WI38 (cell line): ENCODE results near the gene ANKMY1.

Experiments used
- H3K4me3 ChIP-seq: 2 replicates; pipeline ENCODE4 v1.5.1; 2011; ENCODE audit warnings: low read depth, mild to moderate bottlenecking, control low read depth, low read length
- TF ChIP-seq, protein P1 (sequence below): IDR thresholded peaks from 2 replicates; pipeline ENCODE4 v1.5.1; 2012; ENCODE audit warnings: low read depth, mild to moderate bottlenecking, control low read depth, low read length

ANKMY1 gene

DNA sequence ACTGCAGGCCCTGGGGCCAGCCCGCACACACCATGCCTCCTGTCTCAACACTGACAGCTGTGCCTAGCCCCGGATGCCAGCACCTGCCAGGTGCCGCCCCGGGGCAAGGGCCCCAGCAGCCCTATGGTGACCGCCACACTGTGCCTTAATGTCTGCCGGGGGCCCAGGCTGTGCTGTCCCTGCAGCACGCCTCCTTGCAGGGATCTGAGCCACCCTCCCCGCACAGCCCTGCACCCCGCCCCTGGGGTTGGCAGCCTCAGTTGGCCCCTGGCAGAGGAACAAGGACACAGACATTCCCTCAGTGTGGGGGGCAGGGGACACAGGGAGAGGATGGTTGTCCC, 20.3 kb upstream of the ANKMY1 start:
- no peak overlapping the region for H3K4me3 ChIP-seq
- TF ChIP-seq, protein P1, sequence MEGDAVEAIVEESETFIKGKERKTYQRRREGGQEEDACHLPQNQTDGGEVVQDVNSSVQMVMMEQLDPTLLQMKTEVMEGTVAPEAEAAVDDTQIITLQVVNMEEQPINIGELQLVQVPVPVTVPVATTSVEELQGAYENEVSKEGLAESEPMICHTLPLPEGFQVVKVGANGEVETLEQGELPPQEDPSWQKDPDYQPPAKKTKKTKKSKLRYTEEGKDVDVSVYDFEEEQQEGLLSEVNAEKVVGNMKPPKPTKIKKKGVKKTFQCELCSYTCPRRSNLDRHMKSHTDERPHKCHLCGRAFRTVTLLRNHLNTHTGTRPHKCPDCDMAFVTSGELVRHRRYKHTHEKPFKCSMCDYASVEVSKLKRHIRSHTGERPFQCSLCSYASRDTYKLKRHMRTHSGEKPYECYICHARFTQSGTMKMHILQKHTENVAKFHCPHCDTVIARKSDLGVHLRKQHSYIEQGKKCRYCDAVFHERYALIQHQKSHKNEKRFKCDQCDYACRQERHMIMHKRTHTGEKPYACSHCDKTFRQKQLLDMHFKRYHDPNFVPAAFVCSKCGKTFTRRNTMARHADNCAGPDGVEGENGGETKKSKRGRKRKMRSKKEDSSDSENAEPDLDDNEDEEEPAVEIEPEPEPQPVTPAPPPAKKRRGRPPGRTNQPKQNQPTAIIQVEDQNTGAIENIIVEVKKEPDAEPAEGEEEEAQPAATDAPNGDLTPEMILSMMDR: no peak

DNA sequence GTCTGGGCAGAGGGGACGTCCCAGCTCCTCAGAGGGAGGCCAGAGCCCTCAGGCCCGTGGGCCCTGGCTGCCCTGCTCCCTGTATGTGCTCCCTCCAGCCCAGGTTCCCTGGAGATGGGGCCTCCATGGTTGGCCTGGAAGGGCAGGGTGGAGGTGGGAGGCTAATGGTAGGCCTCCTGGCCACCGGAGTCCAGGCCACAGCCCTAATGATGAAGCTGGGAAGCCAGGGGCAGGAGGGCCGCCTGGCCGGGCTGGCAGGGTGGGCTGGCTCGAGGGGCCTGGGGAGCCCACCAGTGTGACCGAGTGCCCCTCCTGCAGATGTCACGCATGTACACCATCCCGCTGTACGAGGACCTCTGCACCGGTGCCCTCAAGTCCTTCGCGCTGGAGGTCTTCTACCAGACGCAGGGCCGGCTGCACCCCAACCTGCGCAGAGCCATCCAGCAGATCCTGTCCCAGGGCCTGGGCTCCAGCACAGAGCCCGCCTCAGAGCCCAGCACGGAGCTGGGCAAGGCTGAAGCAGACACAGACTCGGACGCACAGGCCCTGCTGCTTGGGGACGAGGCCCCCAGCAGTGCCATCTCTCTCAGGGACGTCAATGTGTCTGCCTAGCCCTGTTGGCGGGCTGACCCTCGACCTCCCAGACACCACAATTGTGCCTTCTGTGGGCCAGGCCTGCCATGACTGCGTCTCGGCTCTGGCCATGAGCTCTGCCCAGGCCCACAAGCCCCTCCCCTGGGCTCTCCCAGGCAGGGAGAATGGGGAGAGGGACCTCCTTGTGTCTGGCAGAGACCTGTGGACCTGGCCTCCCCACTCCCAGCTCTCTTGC, 19.7 kb upstream of the ANKMY1 start:
- H3K4me3 ChIP-seq: no peak overlapping the region
- TF ChIP-seq, protein P1: no peak

DNA sequence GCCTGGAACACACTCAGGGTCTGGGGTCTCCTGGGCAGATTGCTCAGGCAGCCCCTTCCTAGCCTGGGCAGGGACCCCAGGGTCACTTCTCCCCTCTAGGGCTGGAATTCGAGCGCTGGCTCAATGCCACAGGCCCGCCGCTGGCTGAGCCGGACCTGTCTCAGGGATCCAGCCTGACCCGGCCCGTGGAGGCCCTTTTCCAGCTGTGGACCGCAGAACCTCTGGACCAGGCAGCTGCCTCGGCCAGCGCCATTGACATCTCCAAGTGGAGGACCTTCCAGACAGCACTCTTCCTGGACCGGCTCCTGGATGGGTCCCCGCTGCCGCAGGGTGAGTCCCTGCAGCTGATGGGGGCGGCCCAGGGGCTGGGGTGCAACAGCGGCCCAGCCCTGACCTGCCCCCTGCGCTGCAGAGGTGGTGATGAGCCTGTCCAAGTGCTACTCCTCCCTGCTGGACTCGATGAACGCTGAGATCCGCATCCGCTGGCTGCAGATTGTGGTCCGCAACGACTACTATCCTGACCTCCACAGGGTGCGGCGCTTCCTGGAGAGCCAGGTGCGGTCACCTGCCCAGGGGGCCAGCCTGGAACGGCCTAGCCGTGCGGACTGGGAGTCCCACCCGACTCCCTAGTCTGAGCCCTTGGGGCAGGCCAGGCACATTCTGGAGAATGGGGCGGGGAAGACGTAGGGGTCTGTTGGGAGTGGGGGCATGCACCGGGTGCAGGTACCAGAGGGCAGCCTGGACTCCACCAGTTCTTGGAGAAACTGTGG, 18.8 kb upstream of the ANKMY1 start:
- TF ChIP-seq, protein P1: no peak
- H3K4me3 ChIP-seq: no peak overlapping the region

DNA sequence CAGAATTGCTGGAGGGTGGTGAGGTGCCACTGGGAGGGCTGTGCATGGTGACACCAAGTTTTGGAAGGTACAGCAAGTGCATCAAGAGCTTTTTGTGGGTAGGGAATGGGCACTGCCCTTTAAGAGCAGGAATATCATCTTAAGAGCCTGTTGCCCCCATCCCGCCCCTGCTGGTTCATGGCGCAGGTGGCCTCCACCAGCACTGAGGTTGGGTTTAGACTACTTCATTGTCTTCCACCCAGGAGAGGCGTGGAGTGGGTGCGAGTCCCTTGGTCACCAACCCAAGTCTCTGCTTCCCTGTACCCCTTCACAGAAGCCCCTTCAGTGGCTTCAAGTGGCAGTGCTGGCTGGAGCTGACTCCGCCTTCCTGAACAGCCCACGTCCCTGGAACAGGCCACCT, 18.2 kb upstream of the ANKMY1 start:
- TF ChIP-seq, protein P1: no peak
- H3K4me3 ChIP-seq: no peak overlapping the region

DNA sequence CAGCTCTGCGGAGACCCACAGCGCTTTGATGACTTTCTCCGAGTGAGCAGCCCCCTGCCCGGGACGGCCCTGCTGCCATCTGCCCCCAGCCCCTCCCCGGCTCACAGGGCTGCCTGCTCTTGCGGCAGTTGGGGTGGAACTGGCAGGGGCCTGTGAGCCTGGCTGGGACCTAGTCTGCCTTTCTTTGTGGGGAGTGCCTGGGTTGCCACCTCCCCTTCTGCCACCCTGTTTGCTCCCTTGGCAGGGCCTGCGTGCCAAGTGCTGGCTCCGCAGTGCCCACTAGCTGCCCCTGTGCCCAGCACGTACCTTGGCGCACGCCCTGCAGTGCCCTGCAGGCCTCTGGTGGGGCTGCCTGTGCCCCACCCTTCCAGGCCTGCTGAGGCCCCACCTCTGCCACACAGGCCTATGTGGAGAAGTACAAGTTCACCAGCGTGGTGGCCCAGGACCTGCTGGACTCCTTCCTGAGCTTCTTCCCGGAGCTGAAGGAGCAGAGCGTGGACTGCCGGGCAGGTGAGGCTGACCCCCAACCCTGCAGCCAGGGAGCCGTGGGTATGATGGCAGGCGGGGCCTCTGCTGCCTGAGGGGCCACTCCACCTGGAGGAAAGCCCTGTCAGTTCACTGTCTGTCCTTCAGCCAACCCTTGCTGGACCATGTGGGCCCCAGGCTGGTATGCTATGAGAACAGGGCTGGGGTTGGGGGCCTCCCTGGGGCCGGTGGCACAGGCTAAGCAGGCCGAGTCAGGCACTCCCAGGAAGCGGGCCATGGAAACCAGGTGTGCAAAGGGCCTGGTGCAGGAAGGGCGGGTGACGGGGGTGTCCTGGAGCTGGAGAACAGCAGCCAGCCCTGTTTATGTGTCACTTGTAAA, 17.5 kb upstream of the ANKMY1 start:
- H3K4me3 ChIP-seq: no peak overlapping the region
- TF ChIP-seq, protein P1: no peak

DNA sequence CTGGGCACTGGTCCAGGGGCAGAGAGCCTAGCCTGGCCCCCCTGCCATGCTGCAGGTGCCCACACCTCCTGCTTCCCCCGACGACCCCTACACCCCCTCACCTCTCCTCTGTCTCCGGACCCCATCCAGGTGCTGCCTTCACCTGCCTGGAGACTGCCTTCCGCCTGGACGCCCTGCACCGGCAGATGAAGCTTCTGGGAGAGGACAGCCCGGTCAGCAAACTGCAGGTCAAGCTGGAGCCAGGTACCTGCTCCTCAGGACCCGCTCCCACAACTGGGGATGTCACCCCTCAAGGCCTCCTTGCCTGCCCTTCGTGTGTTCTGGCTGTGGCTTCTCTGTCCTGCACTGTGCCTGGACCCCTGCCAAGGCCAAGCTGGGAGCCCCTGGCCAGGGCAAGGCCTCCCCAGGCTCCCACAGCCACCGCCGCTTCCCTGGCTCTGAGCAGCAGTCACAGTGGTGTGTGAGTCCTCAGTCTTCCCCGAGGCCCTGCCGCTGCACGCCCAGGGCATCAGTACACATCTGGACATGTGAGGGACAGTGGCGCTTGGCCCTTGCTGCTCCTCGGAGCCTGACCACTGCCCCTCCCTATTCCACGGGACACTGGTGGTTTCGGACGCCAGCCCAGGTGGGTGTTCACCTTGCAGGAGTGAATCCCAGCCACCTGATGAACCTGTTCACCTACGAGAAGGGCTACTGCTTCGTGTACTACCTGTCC, 16.8 kb upstream of the ANKMY1 start:
- no peak overlapping the region for H3K4me3 ChIP-seq
- TF ChIP-seq, protein P1: no peak
